Measurements from ENCODE around the gene BOLA2.
"Not testable (repeated sequence)": the region's sequence is repeated elsewhere in the genome, so short reads cannot be mapped to it uniquely, and the experiment has no call there.

The BOLA2 gene

DNA sequence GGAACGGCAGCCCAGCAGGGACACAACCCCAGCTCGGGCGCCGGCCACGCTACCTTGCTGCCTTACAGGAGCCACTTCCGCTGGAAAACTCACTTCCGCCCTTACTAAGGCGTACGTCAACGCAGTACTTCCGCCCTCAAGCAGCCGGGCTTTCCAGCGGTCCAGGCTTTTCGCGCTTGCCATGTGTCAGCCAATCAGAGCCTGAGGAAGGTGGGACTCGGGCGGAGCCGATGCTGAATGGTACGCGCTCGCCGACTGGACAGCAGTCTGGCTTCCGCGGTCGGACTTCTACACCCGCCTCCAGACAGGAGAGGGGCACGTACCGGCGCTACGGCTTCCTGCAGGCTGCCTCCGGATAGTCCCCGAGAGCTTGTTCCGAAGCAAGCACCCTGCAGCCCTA, at the start of gene BOLA2, which contains the start of gene SLX1B:
TSS of gene BOLA2 (minus strand) at position 83 of the 400 bp plus-strand sequence. CDS start 98 bp downstream, outside the sequence.
TSS of gene SLX1B (plus strand) at position 265 of the 400 bp plus-strand sequence.
- DNase-seq; intact Hi-C loops (cut with DNase I): not testable (repeated sequence)

DNA sequence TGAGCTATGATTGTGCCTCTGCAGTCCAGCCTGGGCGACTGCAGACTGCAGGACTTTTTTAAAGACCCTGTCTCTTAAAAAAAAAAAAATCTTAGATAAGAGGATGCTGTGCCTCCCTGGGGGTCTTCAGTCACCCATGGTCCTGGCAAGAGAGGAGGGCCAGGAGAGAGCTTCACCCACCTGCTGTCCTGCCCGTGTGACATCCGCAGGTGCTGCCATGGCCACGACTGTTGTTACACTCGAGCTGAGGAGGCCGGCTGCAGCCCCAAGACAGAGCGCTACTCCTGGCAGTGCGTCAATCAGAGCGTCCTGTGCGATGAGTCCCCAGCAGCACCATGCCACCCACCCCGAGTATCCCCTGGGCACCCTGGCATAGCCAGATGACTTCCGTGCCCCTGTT, 28.1 kb upstream of the BOLA2 start:
- intact Hi-C loops (cut with DNase I) = not testable (repeated sequence)
- peak in 6 of 10 donors; percentile 5 to 78 (median 21) for DNase-seq

DNA sequence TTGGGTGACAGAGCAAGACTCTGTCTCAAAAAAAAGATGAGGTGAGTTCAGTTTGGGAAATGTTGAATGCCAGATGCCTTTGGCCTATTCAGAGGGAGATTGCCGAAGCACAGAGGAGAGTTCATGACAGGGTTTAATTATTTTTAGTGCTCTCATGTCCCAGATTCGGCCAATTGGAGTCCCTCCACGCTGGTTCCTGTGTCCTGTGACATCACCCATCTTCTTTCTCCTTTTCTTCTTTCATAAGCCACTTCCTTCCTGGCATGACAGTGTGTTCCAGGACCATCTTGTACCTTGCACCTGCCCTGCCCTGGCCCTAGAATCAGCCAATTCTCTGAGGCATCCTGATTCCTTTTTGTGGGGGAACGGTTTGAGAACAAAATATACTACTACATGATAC, 17.9 kb upstream of the BOLA2 start:
- intact Hi-C loops (cut with DNase I); DNase-seq: not testable (repeated sequence)

DNA sequence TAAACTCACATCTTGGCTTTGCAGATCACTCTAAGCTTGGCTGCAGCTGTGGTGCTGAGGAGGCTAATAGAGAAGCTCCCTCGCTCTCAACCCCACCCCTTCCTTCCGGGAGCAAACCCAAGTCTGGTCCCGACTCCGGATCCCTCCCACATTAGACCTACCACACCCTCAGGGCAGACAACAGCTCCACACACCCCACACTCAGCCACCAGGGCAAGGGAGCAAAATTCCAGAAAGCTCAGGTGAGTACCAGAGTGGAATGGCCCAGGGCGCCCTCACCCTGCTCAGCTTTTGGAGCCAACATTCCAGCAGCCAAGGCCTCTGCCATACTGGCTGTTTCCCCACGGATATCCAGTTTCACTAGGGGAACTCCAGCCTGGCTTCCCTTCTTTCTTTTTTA, 15.5 kb upstream of the BOLA2 start:
- DNase-seq = peak in 8 of 10 donors; percentile 2 to 79 (median 15)
- intact Hi-C loops (cut with DNase I) = not testable (repeated sequence)

DNA sequence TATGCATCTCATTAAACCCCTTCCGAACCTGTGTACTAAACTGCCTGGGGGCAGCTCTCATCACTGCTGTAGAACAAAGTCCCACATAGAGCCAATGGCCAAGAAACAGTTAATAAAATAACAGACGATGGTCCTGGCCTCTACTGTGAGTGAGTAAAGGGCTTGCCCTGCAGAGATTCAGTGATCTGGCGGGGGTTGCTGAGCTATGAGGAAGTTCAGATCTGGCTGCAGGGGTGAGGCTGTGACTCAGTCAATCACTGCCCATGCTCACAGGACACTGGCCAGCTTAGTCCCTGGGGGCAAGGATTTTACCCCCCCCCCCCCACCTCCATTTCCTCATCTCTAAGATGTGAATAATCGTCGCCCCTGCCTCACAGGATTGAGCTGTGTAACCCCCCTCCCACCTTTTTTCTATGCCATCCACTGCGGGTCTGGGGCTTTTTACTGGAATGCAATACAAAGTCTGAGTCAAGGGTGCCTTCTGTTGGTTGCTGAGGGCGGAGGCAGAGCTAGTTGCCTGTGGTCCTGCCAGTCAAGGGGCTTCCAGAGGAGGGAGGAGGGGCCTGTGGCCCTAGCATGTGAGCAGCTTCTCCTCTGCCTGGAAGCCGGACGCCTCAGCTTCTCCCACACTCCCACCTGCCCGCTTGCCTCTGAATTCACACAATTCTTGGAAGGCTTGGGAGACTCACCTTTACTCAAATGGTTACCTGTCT, 13.7 kb upstream of the BOLA2 start:
- DNase-seq; intact Hi-C loops (cut with DNase I): not testable (repeated sequence)

DNA sequence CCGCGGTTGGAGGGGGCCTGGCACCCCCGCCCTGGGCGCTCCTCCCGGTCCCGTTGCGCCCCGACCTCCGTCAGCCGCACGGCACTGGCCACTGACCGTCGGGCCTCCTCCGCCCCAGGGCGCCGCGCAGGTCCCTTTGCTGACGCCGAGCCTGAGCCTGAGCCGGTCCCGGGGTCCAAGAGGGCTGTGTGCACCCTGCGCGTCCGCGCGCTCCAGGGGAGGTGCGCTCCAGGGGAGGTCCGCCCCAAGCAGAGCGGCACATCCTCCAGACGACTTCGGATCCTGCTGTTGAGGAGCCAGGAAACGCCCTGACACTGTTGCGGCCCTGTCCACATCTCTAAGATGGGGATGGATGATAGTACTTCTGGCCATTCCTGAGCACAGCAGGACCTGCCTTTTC, 12.8 kb upstream of the BOLA2 start:
- DNase-seq; intact Hi-C loops (cut with DNase I): not testable (repeated sequence)

DNA sequence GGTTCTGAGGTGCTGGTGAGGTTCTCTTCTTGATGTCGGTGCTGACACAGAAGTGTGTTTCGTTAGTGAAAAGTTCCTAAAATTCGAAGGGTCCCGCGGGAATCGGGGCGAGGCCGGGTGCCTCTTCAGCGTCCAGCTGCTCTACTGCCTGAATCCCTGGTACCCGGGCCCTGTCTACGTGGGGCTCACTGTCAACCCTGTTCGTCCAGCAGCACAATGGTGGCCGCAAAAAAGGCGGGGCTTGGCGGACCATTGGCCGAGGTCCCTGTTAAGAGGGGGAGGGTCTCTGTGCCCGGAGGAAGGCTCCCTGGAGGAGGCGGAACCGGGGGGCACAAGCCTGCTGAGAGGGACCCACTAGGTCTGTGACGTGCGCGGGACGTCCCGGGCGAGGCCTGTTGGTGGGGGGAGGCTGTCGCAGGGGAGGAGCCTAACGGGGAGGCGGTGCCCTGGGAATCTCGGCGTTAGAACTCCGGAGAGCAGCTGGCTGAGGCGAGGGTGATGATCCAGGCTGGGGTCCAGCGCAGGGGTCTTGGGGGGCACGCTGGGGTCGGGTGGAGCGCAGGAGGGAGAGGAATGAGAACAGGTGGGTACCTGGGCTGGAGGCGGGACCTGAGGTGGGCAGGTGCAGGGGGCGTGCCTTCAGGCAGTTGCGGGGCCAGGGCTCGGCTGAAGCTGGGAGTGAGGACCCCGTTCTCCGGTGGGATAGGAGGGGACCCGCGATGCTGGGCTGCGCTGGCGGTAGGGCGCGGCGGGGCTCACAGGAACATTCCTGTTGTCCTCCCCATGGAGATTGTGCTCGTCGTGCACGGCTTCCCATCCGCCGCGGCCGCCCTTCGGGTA, 12.1 kb upstream of the BOLA2 start:
- DNase-seq; intact Hi-C loops (cut with DNase I): not testable (repeated sequence)

DNA sequence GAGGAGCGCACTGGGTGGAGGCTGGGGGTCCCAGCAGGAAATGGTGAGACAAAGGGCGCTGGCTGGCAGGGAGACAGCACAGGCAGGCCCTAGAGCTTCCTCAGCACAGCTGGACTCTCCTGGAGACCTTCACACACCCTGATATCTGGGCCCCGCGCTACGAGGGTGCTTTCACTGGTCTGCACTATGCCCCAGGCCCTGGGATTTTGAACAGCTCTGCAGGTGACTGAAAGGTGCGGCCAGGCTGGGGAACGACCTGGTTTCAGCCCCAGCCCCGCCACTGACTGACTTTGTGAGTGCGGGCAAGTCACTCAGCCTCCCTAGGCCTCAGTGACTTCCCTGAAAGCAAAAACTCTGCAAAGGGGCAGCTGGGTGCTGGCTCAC, 6.5 kb upstream of the BOLA2 start:
- DNase-seq; intact Hi-C loops (cut with DNase I): not testable (repeated sequence)

DNA sequence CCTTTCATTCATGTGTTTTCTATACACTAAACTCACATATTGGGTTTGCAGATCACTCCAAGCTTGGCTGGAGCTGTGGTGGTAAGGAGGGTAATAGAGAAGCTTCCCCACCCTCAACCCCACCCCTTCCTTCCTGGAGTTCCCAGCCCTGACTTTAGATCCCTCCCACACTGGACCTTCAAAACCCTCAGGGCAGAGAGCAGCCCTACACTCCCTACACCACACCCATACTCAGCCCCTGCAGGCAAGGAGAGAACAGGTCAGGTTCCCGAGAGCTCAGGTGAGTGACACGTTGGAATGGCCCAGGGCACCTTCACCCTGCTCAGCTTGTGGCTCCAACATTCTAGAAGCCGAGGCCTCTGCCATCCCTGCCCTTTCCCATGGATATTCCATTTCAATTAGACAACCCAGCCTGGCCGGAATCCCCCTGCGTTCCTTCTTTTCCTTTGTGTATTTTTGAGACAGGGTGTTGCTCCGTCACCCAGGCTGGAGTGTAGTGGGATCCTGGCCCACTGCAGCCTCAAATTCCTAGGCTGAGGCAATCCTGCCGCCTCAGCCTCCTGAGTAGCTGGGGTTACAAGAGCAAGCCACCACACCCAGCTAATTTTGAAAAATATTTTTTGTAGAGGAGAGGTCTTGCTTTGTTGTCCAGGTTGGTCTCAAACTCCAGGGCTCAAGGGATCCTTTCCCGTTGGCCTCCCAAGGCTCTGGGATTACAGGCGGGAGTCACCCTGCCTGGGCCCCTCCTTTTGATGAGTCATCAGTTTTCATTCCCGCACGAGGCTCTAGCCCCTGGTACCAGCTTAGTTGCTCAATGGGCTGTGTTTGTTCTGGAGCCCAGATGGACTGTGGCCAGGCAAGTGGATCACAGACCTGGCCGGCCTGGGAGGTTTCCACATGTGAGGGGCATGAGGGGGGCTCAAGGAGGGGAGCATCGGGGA, 5.8 kb upstream of the BOLA2 start, which contains the start of gene SULT1A4:
TSS of gene SULT1A4 (plus strand) at position 208 of the 941 bp plus-strand sequence. CDS start 1,473 bp downstream, outside the sequence.
- intact Hi-C loops (cut with DNase I); DNase-seq: not testable (repeated sequence)

DNA sequence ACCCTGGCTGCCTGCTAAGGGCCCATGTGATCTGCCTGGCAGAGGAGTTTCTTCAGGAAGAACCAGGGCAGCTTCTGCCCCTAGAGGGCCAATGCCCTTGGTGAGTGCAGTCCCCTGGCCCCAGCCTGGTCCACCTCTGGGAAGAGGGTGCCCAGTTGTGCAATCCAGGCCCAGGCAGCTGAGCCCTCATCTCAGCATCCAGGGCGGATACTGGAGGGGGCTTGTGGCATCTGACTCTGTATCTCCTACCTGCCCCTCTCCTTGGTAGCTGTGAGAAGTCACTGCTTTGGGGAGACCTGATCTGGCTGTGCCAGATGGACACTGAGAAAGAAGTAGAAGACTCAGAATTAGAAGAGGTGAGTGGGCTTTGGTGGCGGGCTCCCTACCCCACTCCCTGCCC, 3.5 kb upstream of the BOLA2 start:
- peak in 2 of 10 donors; percentile 39 to 49 for DNase-seq
- intact Hi-C loops (cut with DNase I) = not testable (repeated sequence)

DNA sequence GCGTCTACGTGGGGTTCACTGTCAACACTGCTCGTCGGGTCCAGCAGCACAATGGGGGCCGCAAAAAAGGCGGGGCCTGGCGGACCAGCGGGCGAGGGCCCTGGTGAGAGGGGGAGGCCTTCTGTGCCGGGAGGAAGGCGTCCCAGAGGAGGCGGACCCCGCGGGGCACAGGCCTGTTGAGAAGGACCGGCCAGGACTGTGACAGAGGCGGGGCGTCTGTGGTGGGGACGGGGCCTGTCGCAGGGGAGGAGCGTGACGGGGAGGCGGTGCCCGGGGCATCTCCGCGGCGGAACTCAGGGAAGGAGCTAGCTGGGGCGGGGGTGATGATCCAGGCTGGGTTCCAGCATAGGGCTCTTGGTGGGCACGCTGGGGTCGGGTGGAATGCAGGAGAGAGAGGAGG, 677 bp upstream of the BOLA2 start:
- intact Hi-C loops (cut with DNase I); DNase-seq: not testable (repeated sequence)

DNA sequence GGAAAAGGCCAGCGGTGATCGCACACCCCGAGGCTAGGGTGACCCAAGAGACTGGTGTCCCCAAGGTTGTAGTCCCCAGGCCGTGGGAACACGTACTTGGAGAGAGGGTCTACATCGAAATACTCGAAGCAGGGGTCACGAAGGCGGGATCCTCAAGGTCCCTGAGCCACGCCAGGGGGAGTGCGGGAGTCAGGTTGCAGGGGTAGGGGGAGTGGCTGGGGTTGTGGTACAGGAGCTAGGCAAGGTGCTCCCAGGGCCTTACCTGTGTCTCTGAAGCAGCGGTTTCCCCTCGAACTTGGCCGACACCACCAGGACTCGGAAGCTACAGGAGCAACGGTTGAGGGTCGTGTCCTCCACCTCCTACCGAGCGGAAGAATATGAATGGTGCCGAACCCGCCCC, 397 bp downstream of the BOLA2 start:
- DNase-seq; intact Hi-C loops (cut with DNase I): not testable (repeated sequence)

DNA sequence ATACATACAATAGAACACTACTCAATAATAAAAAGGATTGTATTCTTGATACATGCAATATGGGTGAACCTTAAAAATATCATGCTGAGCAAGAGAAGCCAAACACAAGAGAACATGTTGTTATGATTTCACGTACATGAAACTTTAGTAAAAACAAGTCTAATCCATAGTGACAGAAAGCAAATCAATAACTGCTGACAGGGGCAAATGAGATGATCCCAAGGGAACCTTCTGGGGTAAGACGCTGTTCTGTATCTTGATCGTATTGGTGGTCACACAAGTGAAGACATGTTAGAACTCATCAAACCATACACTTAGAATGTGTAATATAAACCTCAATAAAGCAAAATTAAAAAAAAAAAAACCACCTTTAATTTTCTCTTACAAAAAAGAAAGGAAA, 28.8 kb downstream of the BOLA2 start:
- DNase-seq; intact Hi-C loops (cut with DNase I): not testable (repeated sequence)

DNA sequence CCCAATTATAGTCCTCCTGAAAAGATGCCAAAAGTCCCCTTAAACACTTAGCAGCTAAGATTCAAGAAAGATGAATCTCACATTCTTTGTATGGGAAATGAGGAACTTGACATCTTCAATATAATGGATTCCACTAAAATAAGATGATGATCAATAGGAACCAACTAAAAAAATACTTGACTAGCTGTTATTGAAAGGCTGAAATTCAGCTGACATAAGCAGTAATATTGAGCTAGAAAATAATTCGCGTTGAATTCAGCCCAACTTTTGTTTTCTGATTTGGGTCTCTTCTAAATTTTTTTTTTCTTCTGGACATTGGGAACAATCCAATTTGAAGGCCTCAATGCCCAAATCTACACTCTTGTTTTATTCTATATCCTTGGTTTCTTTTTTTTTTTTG, 30.6 kb downstream of the BOLA2 start:
- DNase-seq; intact Hi-C loops (cut with DNase I): not testable (repeated sequence)

DNA sequence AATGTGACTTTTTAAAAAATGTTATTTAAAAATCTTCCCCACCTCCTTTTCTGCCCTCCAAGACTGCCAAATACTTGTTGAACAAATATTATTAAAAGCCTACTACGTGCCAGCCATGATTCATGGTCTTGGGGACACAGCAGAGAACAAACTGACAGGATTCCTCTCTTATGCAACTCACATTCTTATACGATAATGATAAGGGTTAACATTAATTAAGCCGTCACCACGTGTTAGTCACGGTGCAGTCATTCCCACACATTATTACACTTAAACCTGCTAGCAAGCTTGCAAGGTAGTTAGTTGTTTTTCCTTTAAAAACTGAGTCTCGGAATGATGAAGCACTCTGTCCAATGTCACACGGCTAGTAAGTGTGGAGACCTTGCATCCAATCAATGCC, 48.9 kb downstream of the BOLA2 start:
- intact Hi-C loops (cut with DNase I); DNase-seq: not testable (repeated sequence)
